ENCODE results near the gene RBM27.
A peak's percentile ranks its signal among the peaks of the same experiment; 100 is the strongest.
"Not testable (repeated sequence)": the region's sequence is repeated elsewhere in the genome, so short reads cannot be mapped to it uniquely, and the experiment has no call there.

RBM27 gene, protein sequence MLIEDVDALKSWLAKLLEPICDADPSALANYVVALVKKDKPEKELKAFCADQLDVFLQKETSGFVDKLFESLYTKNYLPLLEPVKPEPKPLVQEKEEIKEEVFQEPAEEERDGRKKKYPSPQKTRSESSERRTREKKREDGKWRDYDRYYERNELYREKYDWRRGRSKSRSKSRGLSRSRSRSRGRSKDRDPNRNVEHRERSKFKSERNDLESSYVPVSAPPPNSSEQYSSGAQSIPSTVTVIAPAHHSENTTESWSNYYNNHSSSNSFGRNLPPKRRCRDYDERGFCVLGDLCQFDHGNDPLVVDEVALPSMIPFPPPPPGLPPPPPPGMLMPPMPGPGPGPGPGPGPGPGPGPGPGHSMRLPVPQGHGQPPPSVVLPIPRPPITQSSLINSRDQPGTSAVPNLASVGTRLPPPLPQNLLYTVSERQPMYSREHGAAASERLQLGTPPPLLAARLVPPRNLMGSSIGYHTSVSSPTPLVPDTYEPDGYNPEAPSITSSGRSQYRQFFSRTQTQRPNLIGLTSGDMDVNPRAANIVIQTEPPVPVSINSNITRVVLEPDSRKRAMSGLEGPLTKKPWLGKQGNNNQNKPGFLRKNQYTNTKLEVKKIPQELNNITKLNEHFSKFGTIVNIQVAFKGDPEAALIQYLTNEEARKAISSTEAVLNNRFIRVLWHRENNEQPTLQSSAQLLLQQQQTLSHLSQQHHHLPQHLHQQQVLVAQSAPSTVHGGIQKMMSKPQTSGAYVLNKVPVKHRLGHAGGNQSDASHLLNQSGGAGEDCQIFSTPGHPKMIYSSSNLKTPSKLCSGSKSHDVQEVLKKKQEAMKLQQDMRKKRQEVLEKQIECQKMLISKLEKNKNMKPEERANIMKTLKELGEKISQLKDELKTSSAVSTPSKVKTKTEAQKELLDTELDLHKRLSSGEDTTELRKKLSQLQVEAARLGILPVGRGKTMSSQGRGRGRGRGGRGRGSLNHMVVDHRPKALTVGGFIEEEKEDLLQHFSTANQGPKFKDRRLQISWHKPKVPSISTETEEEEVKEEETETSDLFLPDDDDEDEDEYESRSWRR

DNA sequence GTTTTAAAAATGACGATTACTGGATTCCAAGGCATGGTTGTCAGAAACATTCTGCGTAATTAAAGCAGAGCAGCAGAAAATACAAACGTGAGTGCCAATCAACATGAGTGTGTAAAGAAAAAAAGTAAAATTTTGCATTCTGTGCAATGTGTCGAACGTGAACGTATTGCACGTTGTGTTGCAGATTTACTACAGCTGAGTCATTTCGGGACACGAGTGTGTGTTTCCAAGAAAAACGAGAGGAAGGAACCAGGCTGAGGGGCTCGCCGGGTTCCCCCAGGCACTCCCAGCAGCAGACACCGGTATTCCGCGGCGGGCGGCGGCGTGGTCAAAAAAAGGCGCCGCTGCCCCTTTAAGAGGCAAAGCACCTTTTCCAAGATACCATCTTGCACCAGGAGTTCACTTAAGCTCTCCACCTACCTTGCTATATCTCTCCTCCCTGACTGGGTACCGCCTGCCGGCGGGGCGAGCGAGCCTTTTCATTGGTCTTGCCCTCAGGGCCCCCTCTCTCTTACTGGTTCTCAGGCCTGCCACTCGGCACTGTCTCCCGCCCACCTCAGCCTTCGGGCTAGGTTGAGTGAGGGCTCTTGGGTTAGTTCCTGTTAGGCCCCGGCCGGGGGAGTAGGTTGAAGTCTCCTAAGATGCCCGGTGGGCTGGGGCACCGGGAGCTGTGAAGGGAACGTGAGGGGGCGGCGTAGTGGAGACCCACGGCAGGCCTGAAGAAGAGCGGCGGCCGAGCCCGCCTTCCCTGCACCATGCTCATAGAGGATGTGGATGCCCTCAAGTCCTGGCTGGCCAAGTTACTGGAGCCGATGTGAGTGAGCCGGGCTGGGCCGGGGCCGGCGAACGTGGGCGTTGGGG lies at the start of gene RBM27:
Gene RBM27 (plus strand): TSS at position 595 of the 861 bp plus-strand sequence. CDS start 161 bp downstream, at position 756.
- peak; percentile 99 for DNase-seq

DNA sequence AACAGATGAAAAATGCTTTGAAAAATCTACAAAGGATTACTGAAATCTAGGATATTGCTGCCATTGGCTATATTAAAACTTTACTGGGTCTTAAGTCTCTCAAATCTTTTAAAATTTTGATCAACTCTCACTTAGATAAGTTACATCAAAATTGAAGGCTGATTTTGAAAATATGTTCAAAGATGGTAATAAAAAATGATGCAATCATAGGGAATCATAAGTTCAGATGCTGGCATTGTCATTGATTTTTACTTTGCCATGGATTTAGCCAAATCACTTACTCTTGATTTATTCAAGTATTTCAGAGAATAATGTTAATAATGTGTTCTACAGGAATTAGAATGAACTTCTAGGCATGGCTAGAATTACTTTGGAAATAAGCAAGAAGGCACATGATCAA lies 45.1 kb upstream of the RBM27 start:
- no peak for DNase-seq

DNA sequence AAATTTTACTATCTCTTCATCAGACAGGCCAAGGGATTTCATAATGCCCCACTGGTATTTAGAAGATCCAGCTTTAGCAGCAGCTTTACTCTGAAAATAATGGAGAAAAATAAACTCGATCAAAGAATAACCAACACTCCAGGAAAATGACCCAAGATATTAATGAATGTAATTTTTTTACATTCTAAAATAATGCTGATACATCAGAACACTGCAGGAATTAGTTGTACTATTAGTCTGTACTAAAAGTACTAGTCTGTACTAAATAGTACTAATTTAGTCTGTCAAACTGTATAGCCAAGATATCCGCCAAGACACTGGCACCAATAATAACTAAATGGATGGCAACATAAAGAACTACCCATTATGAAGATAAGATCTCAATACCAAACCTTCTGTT lies 39.0 kb upstream of the RBM27 start:
- no peak for DNase-seq

DNA sequence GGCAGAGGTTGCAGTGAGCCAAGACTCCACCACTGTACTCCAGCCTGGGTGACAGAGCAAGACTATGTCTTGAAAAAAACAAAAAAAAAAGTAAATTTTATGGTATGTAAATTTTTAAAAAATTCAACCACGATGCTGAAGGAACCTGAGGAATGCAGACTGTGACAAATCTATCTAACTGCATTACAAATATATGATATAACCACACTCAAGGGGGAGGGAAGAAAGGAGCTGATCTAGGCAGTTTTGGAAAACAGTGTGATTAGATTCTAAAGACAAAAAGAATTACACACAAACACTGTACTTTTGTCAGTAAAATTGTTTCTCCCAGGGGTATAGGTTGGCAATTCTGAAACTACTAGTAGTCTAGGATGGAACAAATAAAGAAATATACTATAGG lies 37.9 kb upstream of the RBM27 start:
- DNase-seq = no peak

DNA sequence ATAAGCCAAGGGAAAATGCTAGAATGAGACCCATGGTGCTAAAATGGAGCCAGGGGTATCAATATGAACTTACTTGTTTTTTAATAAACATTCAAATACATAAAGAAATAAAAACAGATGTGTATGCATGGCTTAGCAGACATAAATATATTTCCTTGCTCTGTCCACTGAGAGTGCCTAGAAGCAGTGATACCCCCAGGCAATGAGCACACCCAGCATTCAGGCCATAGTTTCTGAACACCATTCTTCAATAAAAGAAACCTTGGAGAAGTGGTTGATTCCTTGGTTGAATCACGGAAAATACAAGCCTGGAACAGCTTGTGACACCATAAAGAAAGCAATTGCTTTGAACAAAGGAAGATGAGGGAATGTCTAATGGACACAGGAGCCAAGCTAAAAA lies 37.5 kb upstream of the RBM27 start:
- no peak for DNase-seq

DNA sequence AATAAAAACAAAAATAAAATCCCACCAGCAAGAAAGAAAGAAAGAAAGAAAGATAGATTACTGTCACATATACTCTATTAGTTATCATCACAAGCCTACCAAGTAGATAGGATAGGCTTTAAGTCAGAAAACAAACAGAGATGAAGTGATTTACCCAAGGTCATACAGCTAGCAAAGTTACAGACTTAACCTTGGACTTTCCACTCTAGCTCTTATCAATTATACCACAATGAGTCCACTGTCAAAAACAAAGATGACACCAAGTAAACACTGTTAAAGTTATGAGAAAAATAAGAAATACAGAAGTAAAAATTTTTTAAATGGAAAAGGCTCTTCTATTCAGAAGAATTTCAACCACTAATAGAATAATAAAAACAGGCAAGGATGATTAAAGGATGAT lies 34.3 kb upstream of the RBM27 start:
- DNase-seq = no peak

DNA sequence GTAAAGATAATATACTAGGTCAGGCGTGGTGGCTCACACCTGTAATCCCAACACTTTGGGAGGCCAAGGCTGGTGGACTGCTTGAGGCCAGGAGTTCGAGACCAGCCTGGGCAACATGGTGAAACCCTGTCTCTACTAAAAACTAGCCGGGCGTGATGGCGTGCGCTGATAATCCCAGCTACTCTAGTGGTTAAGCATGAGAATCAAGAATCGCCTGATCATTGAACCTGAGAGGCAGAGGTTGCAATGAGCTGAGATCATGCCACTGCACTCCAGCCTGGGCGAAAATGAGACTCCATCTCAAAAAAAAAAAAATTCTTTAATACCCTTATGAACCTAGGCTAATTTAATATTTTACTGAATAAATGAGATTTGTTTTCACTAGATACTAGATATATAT lies 30.4 kb upstream of the RBM27 start:
- not testable (repeated sequence) for DNase-seq

DNA sequence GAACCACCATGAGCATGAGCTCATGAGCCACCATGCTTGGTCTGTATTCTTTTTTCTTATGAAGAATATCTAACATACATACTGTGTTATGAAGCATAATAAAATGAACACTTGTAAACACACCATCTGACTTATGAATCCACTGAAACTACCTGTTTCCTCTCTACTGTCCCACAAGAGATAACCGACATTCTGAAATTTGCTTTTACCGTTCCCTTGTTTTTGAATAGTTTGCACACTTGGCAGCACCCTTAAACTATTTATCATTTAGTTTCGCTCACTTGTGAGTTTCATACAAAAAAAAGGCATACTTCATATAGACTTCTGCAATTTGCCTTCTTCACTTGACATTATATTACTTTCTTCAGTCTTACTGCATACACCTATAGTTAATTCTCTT lies 29.8 kb upstream of the RBM27 start:
- no peak for DNase-seq

DNA sequence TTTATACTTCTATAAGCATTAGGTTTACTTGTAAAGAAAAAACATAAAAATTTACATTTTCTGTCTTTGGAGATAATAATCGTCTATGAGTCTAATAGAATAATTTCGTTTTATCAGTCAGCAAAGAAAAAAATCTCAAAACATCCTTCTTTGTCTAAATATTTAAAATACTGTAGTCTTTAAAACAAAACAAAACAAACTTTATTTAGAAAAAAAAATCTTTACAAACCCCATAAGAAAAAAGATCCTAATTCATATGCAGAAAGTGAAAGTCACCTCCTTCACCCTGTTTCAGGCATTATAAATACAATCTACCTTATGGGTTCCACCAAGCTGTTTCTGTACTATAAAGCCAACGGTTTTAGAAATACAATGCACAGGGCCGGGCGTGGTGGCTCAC lies 26.6 kb upstream of the RBM27 start:
- DNase-seq = no peak

DNA sequence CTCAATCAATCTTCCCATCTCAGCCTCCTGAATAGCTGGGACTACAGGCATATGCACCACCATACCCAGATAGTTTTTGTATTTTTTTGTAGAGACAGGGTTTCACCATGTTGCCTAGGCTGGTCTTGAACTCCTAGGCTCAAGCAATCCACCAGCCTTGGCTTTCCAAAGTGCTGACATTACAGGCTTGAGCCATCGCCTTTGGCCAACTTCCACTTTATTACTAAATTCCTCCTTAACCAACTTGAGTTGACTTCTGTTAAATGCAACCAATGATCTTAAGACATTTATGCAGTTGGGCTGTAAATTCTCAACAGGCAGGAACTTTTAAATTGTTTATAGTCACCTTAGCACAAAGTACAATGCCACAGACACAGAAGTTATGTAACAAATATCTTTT lies 23.7 kb upstream of the RBM27 start:
- no peak for DNase-seq

DNA sequence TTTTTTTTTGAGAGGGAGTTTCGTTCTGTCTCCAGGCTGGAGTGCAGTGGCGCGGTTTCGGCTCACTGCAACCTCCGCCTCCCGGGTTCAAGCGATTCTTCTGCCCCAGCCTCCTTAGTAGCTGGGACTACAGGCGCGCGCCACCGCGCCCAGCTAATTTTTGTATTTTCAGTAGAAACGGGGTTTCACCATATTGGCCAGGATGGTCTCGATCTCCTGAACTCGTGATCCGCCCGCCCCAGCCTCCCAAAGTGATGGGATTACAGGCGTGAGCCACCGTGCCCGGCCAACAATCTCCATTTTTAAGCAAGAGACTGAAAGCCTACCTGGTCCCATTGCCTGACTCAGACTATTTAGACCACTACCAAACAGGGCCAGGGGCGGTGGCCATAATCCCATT lies 20.0 kb upstream of the RBM27 start:
- DNase-seq = not testable (repeated sequence)

DNA sequence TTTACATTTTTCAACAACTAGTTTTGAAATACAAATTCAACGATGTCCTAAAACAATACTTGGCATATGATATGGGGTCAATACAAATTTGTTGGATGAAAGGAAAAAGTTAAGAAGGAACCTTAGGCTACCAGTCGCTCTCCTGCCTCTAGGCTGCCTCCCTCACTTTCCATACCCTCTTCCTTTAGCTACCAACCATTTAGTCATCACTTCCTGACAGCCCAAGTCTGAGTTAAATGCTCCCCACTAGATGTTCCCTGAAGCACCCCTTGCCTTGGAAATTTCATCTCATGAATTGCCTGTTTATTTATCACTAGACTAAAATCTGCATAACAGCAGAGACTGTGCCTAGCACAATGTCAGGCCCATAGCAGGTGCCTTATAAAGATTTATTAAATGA lies 18.2 kb upstream of the RBM27 start:
- DNase-seq = no peak

DNA sequence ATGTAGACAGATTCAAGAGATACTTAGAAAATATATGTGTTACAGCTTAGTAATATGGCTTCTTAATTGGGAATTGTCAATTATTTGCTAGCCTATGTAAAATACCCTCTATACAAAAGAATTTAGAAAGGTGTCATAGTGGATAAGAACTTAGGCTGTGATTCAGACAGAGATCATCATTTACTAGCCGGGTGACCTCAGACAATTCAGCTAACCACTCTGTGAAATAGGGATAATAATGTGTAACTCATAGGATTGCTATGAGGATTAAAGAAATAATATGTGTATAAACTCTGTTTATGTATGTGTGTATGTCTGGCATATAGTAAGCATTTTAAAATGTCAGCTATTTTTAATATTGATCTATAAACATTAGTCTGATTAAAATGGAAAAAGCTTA lies 15.0 kb upstream of the RBM27 start:
- no peak for DNase-seq

DNA sequence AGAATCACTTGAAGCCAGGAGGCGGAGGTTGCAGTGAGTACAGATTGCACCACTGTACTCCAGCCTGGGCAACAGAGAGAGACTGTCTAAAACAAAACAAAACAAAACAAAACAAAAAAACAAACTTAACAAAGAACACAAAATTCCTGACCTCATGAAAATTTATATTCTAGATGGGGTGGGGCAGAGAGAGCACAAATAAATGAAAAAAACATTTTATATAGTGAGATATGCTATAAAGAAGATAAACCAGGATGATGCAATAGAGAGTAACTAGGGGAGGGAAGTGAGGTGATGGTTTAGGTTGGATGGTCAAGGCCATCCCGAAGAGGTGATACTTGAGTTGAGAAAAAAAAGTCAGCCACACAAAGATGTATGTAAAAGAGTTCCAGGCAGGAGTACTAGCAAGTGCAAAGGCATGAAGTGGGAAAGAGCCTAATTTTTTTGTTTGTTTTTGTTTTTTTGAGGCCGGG lies 10.8 kb upstream of the RBM27 start:
- DNase-seq = no peak

DNA sequence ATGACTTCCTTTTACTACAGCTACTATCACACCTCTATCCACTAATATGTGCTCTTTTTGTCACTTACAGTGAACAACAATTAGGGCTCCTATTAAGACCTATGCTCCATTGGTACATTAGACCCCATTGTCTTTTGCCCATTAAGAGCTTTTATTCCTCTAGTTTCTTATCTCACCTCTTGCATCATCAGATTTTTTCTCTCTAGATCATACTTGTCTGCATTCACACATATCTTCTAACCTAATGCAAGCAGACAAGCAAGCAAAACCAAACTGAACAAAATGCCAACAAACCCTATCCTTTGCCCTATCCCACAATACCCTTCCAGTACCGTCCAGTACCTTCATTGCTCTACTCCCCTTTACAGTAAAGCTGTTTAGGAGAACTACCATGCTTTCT lies 10.1 kb upstream of the RBM27 start:
- no peak for DNase-seq

DNA sequence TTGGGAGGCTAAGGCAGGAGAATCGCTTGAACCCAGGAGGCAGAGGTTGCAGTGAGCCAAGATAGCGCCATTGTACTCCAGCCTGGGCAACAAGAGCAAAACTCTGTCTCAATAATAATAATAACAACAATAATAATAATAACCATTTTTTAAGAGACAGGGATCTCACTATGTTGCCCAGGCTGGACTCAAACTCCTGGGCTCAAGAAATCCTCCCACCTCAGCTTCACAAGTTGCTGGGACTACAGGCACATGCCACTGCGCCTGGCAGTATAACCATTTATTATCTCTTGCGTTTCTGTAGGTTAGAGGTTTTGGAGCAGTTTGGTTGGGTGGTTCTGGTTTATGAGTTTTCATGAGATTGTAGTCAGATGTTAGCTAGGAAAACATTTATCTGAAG lies 8.4 kb upstream of the RBM27 start:
- DNase-seq = not testable (repeated sequence)

DNA sequence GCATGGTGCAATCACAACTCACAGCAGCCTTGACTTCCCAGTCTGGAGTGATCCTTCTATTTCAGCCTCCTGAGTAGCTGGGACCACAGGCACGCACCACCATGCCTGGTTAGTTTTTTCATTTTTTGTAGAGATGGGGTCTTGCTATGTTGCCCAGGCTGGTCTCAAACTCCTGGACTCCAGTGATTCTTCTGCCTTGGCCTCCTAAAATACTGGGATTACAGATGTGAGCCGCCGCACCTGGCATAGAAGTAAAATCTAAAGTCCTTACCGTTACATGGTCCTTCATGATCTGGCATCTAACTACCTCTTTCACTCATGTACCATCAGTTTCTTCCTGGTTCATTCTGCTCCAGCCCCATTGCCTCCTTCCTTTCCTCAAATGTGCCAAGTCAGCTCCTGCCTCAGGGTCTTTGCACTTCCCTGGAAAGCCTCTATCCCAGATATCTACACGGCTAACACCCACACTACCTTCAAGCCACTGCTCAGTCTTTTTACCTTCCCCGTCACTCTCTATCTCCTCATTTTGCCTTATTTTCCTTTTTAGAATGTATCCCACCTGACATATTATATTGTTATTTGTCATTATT lies 6.9 kb upstream of the RBM27 start:
- no peak for DNase-seq

DNA sequence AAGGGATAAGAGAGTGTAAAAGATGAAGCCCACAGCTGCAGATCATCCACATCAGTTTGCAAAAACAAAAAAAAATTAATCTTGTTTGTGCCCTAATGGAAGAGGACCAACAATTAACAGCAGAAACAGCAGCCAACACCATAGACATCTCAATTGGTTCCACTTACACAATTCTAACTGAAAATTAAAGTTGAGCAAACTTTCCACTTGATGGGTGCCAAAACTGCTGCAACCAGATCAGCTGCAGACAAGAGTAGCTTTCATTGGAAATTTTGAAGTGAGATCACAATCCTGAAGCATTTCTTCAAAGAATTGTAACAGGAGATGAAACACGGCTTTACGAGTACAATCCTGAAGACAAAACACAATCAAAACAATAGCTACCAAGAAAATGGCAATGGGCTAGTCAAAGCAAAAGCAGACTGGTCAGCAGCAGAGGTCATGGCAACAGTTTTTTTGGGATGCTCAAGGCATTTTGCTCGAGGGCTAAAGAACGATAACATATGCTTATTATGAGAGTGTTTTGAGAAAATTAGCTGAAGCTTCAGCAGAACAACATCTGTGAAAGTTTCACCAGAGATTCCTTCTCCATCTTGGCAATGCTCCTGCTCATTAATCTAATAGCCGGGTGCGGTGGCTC lies 4.1 kb upstream of the RBM27 start:
- DNase-seq = no peak

DNA sequence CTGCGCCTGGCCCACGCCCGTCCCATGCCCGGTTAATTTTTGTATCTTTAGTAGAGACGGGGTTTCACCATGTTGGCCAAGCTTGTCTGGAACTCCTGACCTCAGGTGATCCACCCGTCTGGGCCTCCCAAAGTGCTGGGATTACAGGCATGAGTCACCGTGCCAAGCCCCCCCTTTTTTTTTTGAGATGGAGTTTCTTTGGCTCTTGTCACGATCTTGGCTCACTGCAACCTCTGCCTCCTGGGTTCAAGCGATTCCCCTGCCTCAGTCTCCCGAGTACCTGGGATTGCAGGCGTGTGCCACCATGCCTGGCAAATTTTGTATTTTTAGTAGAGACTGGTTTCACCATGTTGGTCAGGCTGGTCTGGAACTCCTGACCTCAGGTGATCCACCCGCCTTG lies 1.6 kb upstream of the RBM27 start:
- DNase-seq = not testable (repeated sequence)

DNA sequence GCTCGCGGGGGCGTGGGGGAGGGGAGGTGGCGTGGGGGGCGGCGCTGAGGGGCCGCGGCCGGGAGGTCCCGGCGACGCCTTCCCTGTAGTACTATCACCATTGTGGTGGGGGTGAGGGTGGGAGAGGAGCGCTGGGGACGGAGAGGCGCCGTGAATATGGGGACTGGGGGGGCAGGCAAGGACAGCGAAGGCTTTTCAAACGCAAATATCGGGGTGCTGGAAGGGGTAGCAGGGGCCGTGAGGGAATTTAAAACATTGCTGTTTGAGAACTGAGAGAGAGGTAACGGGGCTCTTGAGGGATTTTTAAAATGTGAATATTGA lies 427 bp downstream of the RBM27 start:
- DNase-seq = no peak

DNA sequence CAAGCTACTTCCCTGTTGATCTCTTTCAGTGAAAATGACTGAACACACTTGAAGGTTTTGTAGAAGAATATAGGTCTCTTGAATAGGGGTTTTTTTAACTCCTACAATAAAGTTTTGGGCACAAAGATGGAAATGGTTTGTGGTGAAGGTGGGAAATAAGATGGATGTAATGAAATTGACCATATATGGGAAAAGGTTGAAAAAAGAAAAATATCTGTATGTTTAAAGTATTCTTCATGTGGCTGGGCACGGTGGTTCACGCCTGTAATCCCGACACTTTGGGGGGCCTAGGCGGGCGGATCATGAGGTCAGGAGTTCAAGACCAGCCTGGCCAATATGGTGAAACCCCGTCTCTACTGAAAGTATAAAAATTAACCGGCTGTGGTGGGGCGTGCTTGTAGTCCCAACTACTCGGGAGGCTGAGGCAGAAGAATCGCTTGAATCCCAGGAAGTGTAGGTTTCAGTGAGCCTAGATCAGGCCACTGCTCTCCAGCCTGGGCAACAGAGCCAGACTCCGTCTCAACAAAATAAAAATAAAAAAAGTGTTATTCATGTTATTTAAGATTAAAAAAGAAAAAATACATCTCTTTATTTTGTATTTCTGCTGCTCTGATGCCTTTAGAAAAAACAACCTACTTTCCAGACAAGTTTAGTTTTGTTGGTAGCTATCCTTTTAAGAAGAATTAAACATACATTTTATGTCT lies 2.2 kb downstream of the RBM27 start:
- no peak for DNase-seq

All from NCI-H526 treated with DMSO at 0.1 percent for 48 hours (cell line).